NCI-H446 treated with DMSO at 0.1 percent for 48 hours (cell line): ENCODE data around the gene MAP3K13.
"Not testable (repeated sequence)": the region's sequence is repeated elsewhere in the genome, so short reads cannot be mapped to it uniquely, and the experiment has no call there.

Experiments
- DNase-seq: peaks from one replicate; lab custom pipeline; 2025; lab: John Stamatoyannopoulos, UW

MAP3K13 gene

DNA sequence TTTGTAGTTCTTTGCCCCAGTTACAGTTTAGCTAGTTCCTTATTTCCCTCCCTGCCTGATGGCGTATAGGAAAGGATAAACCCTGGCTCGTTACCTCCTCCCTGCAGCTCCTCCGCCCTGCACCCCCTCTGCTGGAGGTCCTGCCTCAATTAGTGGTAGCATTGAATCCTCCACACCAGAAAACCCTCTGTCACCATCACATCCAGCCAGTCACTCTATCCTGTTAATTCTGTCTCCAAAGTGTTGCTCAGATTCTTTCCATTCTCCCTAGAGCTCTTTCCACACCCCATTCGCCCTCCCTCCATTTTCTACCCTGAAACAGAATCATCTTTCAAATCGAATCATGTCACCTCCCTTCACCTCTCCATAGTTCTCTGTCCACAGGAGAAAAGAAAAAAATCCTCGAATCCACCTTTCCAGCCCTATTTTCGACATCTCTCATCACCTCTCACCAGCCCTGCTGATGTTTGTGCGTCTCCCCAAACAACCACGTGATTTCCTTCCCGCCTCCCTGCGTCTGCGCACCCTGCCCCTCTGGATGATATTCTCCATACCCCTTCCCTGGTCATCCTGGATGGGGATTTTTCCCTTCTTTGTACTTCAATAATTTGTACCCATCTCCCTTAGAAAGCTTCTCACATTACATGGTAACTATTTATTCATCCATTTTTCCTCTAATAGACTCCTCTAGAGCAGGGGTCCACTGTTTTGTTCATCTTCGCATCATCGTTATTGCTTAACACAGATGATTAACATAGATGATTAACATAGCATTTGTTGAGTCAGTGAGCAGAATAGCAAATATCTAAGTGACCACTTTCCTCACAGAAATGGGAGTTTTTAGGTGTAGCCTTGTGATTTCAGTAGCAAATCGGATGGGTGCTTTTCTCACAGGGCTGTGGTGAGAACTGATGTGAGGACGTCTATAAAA lies 37.1 kb downstream of the MAP3K13 start:
- no peak for DNase-seq

DNA sequence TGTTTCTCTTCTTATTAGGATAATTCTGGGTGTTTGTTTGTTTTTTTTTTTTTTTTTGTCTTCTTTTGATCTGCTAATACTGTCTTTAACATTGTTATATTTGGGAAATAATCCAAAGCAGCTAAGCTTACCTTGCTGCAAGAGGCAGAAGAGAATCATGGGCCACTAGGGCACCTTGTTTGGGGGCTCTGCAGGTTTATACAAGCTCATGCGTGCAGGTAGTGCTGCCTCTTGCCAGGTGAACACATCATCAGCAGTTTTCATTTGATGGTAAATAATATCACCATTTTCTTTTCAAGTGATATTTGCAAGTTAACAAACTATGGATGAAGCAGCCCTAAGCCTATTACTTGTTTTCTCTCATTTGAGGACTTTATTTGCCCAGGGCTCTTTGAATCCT lies 37.9 kb downstream of the MAP3K13 start:
- no peak for DNase-seq

DNA sequence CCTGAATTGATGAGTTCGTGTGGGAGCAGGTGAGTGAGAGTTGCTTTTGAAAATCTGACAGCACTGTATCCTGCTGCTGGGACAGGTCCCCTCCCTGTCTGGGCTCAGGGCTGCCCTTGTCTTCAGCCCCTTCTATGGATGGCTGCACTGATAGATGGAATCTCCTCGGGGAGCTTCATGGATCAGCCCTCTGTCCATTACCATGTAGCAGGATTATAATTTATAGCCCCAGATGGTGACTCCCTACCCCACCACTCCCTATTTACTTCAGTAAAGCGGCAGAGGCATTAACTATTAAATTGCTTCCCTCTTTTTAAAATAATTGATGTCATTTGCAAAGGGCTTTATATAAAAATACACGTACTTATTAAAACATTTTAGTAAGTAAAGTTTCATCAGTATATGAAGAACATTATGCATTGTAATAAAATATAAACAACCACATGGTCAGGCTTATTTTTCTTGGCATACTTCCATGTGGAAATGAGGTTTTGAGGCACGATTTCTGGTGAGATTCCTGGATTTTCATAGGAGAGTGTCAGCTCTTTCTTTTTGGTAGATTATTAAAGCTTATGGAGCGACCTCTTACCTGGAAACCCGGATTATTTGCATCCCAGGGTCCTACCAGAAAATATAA lies 38.5 kb downstream of the MAP3K13 start:
- peak; percentile 89 for DNase-seq

DNA sequence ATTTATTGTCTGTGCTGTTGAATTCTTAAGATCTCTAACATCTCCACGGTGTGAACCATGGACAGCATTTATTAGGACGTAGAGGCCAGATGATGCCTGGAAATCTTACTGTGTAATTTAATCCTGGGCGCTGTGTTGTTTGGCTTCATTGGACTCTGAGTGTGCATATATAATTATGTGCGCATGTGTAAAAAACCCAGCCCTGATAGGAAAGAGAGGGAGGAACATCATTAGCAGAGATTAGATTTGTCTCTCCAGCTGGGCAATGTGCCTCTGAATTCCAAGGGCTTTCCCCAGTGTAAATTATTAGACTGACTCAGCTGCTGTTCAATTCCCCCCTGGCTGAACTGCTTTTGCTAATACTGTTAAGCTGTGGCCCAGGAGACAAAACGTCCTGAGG lies 39.6 kb downstream of the MAP3K13 start:
- DNase-seq = peak; percentile 96

DNA sequence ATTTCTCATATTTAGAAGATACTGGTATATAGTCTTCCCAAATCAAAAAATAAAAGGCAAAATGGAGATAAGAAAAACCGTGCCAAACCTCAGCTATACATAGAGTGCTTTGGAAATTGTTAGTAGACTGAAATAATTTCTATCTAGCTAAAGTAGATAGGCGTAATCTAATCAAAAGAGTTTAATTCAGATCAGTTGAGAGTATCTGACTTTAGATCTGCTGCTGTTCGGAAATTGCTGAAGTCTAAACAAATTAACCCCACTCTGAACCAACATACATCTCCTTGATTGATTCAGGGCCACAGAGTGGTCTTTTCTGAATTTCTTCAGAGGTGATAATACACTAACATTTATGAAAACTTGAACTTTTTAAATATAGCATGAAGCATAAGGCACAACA lies 40.1 kb downstream of the MAP3K13 start:
- DNase-seq = no peak

DNA sequence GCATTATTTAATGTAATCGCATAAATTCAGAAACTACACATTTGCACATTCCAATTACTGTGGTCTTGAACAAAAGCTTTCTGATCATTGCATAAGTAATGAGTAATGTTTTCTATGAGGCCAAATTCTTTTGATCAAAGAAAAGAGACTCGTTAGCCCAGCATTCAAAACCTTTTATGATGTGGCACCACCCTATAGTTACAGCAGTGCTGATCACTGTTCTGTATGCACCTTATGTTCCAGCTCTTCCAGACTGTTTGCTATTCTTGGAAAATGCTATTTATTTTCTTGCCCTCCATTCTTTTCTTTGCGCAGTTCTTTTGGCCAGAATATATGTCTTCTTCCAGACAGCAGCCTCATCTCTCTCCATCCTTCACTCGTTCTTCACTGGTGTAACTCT lies 42.3 kb downstream of the MAP3K13 start:
- DNase-seq = no peak

DNA sequence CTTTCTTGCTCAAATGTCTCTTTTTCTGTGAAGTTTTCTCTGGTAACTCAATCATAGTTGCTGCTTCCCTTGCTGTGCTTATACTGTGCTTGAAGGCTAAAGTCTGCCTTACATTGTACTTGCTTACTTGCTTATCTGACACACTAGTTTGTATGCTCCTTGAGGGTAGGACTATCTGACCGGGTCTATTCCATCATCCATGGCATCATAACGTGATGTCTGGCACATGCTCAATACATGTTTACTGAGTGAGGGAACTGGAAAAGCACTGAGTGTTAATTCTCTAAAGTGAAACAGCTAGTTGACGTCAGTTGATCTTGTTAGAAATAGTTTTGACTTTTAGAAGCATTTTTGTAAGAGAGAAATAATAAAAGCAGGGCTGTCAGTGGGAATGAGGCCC lies 42.7 kb downstream of the MAP3K13 start:
- DNase-seq = no peak

DNA sequence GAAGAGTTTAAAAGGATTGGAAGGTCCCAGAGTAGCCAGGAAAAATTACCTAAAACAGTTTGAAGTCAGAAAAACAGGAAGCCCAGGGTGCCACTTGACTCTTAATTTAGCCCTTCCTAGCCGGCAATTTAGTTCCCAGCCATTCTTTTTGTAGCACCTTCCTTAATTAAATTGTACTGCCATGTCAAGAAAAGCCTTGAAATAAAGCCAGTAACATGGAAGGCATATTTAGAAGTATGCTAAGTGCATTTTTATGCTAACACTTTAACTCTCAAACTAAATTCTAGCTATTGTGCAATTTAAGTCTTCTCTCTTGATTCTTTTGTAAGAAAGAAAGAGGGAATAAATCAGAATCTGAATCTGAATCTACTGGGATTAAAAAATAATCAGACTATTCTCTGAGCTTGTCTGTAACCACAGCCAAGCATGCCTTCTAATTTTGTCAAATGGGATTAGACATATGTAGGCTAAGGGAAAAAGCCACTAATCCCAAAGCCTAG lies 43.2 kb downstream of the MAP3K13 start:
- DNase-seq = no peak

DNA sequence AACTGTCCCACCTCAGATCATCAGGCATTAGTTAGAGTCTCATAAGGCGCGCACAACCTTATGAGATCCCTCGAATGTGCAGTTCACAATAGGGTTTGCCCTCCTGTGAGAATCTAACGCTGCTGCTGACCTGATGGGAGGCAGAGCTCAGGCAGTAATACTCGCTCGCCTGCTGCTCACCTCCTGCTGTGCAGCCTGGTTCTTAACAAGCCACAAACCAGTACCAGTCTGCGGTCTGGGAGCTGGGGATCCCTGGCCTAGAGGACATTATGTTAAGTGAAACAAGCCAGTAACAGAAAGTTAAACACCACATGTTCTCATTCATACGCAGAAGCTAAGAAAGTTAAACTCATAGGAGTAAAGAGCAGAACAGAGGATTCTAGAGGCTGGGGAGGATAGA lies 47.0 kb downstream of the MAP3K13 start:
- DNase-seq = no peak

DNA sequence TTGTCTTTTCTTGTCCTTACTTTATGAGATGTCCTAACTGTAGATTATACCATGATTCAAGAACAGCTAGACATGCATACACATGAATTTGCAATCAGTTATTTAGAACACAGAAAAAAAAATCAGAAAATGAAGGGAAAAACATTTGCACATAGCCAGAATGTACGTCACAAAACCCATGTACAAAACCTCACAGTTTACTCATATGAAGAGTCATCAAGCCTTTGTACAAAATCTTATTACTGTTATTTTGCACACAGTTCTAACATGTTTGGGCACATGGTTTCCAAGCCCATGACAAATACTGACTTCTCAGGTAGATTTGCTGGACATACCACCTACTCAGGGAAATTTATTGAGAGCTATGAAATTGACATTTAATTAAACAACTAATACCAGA lies 48.2 kb downstream of the MAP3K13 start:
- DNase-seq = no peak

DNA sequence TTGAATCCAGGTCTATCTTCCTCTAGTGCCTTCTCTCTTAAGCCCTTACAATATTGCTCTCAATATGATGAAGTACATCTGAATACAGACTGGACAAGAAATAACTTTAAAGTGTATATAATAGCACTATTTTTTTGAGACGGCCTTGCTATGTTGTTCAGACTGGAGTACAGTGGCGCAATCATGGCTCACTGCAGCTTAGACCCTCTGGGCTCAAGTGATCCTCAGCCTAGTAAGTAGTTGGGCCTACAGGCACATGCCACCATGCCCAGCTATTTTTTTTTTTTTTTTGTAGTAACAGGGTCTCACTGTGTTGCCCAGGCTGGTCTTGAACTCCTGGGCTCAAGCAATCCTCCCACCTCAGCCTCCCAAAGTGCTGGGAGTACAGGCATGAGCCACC lies 53.6 kb downstream of the MAP3K13 start:
- no peak for DNase-seq

DNA sequence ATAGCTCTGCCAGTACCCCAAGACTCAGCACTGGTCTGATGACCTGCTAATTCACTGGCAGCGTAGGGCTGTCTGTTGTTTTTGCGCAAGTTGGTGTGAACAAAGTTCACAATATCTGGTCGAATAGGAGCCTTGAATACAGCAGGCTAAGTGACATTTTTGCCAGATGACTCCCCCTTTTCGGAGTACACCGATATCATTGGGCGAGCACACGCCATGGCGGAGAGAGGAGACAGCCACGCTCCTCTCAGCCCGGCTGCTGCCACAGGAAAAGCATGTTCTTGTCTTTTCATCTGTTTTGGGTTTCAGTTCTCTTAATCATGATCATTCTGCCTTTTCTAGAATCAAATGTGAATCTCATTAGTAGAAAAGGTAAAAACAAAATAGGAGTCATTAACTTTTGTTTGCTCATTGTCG lies 55.6 kb downstream of the MAP3K13 start:
- DNase-seq = not testable (repeated sequence)

DNA sequence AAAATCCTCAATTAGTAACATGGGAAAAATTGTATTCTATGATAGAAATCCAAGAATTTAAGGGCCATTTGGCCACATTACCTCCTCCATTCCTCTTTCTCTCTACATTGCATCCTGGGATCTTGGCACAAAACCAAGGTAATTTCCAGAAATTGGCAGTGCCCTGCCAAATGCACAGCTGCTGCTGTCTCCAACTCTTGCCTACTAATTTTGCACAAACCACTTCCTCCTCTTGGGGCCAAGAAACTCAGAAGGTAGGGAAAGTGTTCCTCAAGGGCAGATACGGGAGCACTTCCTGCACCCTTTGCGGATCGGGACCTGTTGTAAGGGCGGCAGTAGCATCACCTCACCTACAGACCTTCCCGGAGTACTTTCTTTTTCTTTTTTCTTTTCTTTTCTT lies 57.8 kb downstream of the MAP3K13 start:
- peak; percentile 94 for DNase-seq

DNA sequence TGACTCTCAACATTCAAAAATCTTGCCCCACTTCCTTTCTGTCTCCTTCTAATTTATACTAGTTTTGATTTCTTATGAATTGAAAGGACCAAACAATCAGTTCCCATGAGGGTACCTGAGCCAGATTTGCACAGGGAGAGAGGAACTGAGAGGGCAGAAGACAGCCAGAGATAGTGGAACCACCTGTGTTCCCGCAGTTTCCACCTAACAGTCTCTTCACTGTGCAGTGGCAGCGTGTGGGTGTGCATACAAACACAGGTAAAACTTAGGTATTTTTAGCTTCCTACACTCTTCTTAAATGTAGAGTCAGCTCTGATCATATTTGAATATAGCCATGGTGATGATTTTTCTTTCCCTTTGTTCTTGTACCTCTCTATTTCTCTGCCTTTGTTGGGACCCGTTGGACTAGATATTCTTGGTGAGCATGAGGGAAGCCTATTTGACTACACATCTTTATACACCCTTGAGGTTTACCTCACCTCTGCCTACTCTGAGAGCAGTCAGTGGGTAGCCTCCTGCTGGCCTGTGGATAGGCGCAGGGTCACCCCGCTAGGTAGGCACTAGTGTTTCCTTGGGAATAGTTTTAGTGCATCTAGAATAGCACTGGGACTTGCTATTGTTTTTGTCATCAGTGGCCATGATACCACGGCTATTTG lies 58.8 kb downstream of the MAP3K13 start:
- no peak for DNase-seq

DNA sequence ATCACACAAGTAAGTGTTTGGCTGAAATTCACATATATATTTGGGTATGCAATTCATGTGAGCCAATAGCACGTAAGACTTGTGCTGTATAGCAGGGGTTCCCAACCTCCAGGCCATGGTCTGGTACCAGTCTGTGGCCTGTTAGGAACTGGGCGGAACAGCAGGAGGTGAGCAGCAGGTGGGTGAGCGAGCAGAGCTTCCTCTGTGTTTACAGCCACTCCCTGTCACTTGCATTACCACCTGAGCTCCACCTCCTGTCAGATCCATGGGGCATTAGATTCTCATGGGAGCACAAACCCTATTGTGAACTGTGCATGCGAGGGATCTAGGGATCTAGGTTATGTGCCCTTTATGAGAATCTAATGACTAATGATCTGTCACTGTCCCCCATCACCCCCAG lies 59.7 kb downstream of the MAP3K13 start:
- DNase-seq = no peak

DNA sequence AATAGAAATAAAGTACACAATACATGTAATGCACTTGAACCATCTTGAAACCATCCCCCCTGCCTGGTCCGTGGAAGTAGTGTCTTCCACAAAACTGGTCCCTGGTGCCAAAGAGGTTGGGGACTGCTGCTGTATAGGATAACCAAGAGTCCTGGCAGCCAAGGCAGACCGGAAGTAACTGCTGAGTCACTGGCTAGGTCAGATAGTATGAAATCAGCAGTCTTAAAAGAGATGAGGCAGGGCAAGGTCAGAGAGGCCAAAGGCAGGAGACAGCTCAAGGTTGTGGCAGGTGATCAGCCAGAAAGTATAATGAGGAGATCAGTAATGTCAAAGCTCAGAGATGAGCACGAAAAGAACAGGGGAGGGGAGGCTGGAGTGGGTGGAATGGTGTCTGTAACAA lies 60.2 kb downstream of the MAP3K13 start:
- no peak for DNase-seq

DNA sequence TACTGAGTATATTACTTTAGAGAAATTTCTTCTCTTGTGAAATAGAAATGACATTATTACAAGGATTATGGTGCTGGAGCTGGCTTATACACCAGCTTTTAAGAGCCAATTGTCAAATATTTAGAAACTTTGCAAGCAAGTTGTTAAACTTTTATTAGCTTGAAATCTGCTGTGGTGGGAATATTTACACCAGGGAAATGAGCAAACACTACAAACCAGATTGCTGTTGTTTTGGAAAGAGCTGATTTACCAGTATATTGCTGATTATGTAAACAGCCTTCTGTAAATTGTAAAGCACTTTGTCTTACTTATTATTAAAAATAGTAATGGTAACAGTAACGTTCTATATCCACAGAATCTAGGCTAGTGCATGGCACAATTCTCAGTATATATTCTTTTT lies 61.5 kb downstream of the MAP3K13 start:
- no peak for DNase-seq

DNA sequence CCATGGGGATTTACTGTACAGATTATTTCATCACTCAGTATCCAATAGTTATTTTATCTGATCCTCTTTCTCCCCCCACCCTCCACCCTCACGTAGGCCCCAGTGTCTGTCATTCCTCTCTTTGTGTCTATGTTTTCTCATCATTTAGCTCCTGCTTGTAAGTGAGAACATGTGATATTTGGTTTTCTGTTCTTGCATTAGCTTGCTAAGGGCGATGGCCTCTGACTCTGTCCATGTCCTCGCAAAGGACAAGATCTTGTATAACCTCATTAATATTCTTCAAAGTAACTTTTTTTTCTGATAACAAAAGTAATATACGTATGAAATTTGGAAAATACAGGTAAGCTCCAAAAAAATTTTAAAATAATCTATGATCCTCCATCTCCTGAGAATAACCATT lies 67.4 kb downstream of the MAP3K13 start:
- DNase-seq = no peak

DNA sequence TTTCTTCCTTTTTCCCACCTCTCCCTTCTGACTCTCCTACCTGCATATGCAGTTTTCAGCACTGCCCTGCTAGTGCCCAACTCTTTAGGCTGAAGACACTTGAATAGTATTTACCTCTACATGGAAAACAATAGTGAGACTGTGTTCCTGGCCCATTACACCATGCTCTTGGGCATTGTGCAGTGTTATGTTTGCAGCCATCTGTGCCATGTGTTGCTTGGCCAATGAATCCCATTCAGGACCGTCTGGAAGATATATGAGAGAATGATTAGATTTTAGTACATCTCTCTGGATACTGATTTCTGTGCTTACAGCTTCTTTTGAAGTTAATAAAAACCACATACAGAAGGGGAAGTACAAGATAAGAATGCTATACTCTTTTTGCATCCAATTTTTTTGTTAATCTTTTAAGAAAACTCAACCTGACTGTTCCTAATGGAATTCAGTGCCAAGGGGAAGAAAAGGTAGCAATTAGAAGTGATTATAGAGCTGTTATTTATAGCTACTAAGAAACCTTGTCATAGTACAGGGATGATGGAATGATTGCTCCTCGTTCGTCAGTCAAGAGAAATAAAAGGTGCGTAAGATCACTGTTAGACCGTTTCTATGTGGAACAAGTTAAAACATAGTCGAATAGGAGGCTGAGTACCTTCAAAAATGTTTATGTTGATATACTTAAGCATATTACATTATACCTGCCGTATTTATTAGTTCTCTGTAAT lies 77.0 kb downstream of the MAP3K13 start:
- DNase-seq = peak; percentile 34

DNA sequence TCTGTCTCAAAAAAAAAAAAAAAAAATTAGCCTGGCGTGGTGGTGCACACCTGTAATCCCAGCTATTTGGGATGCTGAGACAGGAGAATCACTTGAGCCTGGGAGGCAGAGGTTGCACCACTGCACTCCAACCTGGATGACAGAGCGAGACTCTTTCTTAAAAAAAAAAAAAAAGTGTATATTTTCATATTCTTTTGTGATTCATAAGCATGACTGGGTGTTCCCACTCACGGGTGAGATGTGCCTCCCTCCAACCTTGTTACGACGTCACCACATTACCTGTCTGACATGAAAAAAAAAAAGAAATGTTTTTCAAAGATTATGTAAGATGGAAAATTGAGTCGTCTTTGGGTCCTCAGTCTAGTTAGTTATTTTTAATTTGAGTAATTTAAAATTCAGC lies 79.1 kb downstream of the MAP3K13 start:
- no peak for DNase-seq

DNA sequence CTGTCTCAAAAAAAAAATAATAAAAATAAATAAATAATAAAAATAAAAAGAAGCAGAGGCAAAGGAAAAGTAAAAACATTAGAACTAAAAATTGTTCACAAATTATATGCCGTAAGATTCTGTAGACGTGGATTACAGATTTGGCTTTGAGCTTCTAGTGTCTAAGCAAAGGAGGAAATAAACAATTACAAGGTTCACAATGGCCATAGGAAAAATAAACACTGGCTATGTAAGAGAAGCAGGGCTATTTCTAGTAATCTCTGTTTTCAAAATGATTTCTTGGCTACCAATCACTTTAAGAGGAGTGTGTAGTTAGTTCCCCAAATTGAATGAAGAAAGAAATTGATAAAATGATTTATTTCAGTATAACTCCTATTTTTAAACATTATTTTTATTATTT lies 81.4 kb downstream of the MAP3K13 start:
- no peak for DNase-seq

DNA sequence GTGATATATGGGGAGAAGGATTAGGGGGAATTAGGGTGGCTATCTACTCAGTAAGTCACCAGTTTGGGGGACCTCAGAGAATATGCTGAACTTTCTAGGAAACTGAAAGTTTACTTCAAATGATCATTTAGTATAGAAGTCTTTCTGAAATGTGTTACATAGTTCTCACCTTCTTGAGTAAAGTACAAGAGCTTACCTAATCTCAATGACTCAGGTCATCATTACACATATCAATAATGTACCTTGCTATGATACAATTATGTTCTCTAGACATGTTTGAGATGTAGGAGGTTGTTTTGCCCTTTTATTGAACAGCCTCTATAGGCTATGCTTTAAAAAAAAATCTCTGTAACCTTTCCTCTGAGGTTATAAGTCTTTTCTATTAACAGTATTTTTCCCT lies 85.2 kb downstream of the MAP3K13 start:
- DNase-seq = no peak
